ENCODE measurements around the gene MS4A3.
"Not testable (repeated sequence)": the region's sequence is repeated elsewhere in the genome, so short reads cannot be mapped to it uniquely, and the experiment has no call there.

The MS4A3 gene, protein sequence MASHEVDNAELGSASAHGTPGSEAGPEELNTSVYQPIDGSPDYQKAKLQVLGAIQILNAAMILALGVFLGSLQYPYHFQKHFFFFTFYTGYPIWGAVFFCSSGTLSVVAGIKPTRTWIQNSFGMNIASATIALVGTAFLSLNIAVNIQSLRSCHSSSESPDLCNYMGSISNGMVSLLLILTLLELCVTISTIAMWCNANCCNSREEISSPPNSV

DNA sequence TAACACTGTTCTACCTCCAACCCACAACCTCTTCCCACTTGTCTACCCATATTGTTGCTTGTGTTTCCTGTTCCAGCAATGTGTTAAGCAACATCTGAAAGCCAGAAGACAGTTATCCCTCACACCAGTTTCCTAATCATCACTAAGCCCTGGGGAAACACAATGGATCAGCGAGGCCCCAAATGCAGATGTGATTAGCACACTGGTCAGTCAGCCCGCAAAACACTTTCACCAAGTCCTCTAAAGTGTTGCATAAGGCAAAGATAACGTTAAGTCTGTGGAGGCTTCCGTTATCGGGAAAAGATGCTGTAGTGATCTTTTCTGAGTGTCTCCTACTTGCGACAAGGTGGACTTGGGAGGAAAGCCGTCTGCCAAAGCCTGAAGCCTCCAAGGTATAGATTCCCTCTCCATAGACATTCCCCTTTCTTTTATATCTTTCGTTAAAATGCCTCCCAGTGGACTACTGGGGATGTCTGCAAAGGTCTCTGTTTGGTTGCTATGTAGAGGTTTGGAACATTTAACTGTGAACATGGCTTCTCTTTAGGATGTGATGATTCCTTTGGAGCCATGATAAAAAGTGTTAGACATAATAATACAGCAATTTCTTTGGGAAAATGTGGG, at the start of gene MS4A3:
TSS of gene MS4A3 (plus strand) at position 317 of the 621 bp plus-strand sequence. CDS start 4,496 bp downstream, outside the sequence.
- H3K27ac ChIP-seq, result no peak within 1 kb of the TSS
- TF ChIP-seq, protein P1, sequence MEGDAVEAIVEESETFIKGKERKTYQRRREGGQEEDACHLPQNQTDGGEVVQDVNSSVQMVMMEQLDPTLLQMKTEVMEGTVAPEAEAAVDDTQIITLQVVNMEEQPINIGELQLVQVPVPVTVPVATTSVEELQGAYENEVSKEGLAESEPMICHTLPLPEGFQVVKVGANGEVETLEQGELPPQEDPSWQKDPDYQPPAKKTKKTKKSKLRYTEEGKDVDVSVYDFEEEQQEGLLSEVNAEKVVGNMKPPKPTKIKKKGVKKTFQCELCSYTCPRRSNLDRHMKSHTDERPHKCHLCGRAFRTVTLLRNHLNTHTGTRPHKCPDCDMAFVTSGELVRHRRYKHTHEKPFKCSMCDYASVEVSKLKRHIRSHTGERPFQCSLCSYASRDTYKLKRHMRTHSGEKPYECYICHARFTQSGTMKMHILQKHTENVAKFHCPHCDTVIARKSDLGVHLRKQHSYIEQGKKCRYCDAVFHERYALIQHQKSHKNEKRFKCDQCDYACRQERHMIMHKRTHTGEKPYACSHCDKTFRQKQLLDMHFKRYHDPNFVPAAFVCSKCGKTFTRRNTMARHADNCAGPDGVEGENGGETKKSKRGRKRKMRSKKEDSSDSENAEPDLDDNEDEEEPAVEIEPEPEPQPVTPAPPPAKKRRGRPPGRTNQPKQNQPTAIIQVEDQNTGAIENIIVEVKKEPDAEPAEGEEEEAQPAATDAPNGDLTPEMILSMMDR (IDR thresholded peaks at IDR 0.05), result no peak

DNA sequence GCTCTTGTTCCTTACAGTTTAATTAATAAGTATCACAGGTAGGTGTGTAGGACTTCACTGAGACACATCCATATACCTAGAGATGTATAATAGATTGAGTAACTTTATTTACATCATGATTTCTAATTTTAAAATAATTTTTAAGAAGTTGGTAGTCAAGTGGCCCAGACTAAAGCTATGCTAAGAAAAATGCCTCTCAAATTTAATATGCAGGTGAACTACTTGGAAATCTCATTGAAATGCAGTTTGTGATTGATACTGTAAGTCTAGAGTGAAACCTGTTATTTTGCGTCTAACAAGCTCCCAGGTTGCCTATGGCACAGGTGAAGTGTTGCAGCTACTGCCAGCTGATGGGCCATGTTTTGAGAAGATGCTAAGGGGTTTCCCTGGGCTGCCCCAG, 39.6 kb upstream of the MS4A3 start, which contains the start of gene OOSP4B:
TSS of gene OOSP4B (plus strand) at position 301 of the 400 bp plus-strand sequence.
- no peak for TF ChIP-seq ZFX (IDR thresholded peaks at IDR 0.05; ENCODE audit: borderline replicate concordance)
- TF ChIP-seq, protein P1 (IDR thresholded peaks at IDR 0.05), result no peak
- no peak within 1 kb of the TSS for H3K27ac ChIP-seq

DNA sequence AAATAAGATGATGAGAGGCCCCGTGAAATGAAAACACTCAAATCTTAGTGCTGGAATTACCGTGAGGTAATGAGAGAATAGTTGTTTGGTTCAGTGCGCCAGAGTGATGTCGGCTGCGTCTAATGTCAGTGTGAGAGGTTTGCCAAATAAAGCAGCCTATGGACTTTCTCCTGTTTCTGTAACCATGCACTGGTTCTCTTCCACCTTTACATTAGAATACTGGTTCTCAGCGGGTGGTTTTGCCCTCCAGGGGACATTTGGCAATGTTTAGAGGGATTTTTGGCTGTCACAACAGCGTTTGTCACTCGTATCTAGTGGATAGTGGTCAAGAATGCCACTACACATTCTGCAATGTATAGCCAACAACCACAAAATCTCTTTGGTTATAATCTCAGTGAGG, 38.4 kb upstream of the MS4A3 start:
- TF ChIP-seq, protein P1 (IDR thresholded peaks at IDR 0.05), result no peak
- no peak for TF ChIP-seq ZFX (IDR thresholded peaks at IDR 0.05; ENCODE audit: borderline replicate concordance)
- H3K27ac ChIP-seq, result no peak overlapping the region

DNA sequence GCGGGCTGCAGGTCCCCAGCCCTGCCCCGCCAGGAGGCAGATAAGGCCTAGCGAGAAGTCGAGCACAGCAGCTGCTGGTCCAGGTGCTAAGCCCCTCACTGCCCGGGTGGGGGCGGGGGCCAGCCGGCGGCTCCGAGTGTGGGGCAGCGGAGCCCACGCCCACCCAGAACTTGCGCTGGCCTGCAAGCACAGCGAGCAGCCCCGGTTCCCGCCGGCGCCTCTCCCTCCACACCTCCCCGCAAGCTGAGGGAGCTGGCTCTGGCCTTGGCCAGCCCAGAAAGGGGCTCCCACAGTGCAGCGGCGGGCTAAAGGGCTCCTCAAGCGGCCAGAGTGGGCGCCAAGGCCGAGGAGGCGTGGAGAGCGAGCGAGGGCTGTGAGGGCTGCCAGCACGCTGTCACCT, 36.1 kb upstream of the MS4A3 start:
- not testable (repeated sequence) for H3K27ac ChIP-seq

DNA sequence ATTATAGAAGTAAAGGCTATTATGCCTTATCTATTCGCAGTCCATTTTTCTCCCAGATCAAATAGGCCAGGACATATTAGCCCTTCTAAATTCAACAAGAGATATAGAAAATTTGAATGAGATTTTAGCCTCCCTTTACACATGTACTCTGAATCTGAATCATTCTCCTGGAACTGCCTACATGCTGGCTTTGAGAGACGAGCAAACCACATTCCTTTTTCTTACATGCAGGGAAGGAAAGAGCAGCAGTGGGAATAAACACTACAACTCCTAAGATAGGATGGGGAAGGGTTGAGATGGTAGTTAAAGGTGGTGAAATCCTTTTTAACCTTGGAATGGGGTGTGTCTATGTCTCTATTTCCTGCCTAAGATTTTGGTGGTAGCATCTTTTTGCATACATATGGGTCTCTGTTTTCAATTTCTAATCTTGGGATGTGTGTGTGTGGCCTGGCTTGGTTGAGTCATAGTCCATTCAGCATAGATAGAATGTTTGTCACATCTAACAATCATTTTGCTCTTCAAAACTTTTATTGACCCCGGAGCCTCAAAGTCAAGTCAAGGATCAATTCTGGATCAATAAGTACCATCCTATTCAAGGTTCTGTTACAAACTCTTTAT, 27.3 kb upstream of the MS4A3 start:
- no peak for TF ChIP-seq ZFX (IDR thresholded peaks at IDR 0.05; ENCODE audit: borderline replicate concordance)
- TF ChIP-seq, protein P1 (IDR thresholded peaks at IDR 0.05), result no peak
- no peak overlapping the region for H3K27ac ChIP-seq

DNA sequence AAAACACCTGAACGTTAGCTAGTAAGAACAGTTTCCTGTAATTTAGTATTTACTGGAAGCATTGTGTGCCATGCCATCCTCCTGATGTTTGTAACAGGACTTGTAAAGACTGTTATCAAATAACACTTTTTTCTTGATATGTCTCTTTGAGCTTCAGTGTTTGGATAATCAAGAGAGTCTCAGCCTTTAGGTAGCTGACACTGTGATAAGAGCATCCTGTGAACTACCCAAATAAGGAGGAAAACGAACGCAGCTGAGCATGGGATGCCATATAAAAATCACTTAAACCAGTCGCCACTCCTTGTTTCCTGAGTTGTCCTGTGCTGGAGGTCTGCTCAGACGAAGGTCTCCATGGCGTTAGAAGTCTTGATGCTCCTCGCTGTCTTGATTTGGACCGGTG, 16.4 kb upstream of the MS4A3 start, which contains the start of gene OOSP2:
TSS of gene OOSP2 (plus strand) at position 301 of the 400 bp plus-strand sequence. CDS start at position 352, 51 bp downstream.
- TF ChIP-seq, protein P1 (IDR thresholded peaks at IDR 0.05), result no peak
- TF ChIP-seq ZFX (IDR thresholded peaks at IDR 0.05; ENCODE audit: borderline replicate concordance), result no peak

DNA sequence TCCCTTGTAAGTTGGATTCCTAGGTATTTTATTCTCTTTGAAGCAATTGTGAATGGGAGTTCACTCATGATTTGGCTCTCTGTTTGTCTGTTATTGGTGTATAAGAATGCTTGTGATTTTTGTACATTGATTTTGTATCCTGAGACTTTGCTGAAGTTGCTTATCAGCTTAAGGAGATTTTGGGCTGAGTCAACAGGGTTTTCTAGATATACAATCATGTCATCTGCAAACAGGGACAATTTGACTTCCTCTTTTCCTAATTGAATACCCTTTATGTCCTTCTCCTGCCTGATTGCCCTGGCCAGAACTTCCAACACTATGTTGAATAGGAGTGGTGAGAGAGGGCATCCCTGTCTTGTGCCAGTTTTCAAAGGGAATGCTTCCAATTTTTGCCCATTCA, 6.0 kb upstream of the MS4A3 start:
- not testable (repeated sequence) for H3K27ac ChIP-seq

More for the DNA sequence above, 16.4 kb upstream of the MS4A3 start, which contains the start of gene OOSP2:
- H3K27ac ChIP-seq, result no peak within 1 kb of the TSS

DNA sequence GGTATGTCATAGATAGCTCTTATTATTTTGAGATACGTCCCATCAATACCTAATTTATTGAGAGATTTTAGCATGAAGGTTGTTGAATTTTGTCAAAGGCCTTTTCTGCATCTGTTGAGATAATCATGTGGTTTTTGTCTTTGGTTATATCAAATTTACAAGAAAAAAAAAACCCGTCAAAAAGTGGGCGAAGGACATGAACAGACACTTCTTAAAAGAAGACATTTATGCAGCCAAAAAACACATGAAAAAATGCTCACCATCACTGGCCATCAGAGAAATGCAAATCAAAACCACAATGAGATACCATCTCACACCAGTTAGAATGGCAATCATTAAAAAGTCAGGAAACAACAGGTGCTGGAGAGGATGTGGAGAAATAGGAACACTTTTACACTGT, 5.6 kb upstream of the MS4A3 start:
- H3K27ac ChIP-seq, result not testable (repeated sequence)
